ENCODE measurements around the gene RALGDS. TPM values are rescaled to one million over a fixed set of nuclear protein-coding genes. Genes with fewer than 3 reads are reported as not detected.

RALGDS gene
- total and polyA plus RNA-seq, 2 of the 13 experiments (the other 11 are each of a cell fraction or from before 2014, with no cell fraction given), result 12.9 to 25.5 TPM

DNA sequence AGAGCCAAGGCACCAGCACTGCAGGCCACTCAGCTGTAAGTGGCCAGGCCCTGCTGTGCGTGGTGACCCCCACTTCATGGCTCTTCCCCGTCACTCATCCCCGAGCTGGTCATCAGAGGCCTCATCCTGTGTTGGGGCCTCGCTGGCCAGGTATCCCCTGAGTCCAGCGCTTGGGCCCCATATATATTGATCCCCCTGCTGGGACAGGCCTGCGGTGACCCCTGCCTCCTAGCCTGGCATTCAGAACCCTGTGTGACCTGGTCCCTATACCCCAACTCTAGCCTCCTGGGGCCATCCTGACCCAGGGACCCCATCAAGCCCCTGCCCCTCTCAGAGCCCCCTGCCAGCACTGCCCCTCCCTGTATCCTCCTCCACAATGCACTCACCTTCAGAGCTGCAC is 30.0 kb upstream of the RALGDS start:
- 38% methylated on average over 3 of the region's 6 CpGs for WGBS (ENCODE audit: low lambda C conversion rate)
- in situ Hi-C loops (cut with HindIII; ENCODE audit: extremely low pct_ligation_motif_present, low pct_unique_long_range_greater_than_20kb), result no loop called here
- H3K9ac ChIP-seq (ENCODE audit: insufficient read depth, low read depth, low read length), result no peak overlapping the region

More for the DNA sequence above, 30.0 kb upstream of the RALGDS start:
- Histone ChIP-seq H4K20me1 (ENCODE audit: insufficient read depth, low read length) (peaks cover 3% of the 10 kb centered on the region; the same call in 1 of the 2 replicates), H3K9me3 (ENCODE audit: low read length) (no peaks in the 10 kb centered on the region), H3K27ac (ENCODE audit: extremely low read length, insufficient read depth, low read length) (no peak overlapping the region), H3K27me3 (ENCODE audit: control insufficient read depth in 1 of 2, insufficient read depth in 2 of 2, low read length in 2 of 2) (peaks cover 0 to 7% of the 10 kb centered on the region in 2 experiments; a peak in 1 of 5 replicates), H3K4me1 (ENCODE audit: insufficient read depth, low read length) (peaks cover 60% of the 10 kb centered on the region), H3K36me3 (replicated peaks in 1 of 2; ENCODE audit: control insufficient read depth in 1 of 2, insufficient read depth in 2 of 2, low read length in 2 of 2) (no peaks in the 10 kb centered on the region), H2AFZ (ENCODE audit: low read length) (no peak overlapping the region), H3K4me2 (ENCODE audit: low read depth, low read length) (no peak overlapping the region), H3K4me3 (replicated peaks in 1 of 3; ENCODE audit: insufficient read depth in 1 of 3, low read depth in 2 of 3, low read length in 3 of 3) (no peak overlapping the region), H3K79me2 (ENCODE audit: insufficient read depth, low read length) (peaks cover 5% of the 10 kb centered on the region)
- intact Hi-C loops (cut with micrococcal nuclease; ENCODE audit: unreplicated experiment), result no loop called here
- CTCF ChIA-PET (ENCODE audit: low intra/inter-chr PET ratio, low total read pairs), result no interaction called here
- TF ChIP-seq, protein P1, sequence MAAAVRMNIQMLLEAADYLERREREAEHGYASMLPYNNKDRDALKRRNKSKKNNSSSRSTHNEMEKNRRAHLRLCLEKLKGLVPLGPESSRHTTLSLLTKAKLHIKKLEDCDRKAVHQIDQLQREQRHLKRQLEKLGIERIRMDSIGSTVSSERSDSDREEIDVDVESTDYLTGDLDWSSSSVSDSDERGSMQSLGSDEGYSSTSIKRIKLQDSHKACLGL (CRISPR knock-in tag; IDR thresholded peaks at IDR 0.05), result no peak
- TF ChIP-seq CBFB (CRISPR knock-in tag; IDR thresholded peaks at IDR 0.05) (no peak), HOXA7 (CRISPR knock-in tag; IDR thresholded peaks at IDR 0.05) (no peak), ZBED4 (CRISPR knock-in tag; IDR thresholded peaks at IDR 0.05; ENCODE audit: borderline replicate concordance) (no peak), MTA3 (CRISPR knock-in tag; IDR thresholded peaks at IDR 0.05) (no peak), SIN3A (IDR thresholded peaks at IDR 0.05; ENCODE audit: borderline replicate concordance, low read depth, low read length) (no peak), ZNF256 (CRISPR knock-in tag; conservative IDR thresholded peaks at IDR 0.05) (no peak), PHB2 (IDR thresholded peaks at IDR 0.05; ENCODE audit: partially characterized antibody) (no peak), PHF5A (CRISPR knock-in tag; IDR thresholded peaks at IDR 0.05; ENCODE audit: low read depth, unreplicated experiment) (no peak)
- TF ChIP-seq, protein P2, sequence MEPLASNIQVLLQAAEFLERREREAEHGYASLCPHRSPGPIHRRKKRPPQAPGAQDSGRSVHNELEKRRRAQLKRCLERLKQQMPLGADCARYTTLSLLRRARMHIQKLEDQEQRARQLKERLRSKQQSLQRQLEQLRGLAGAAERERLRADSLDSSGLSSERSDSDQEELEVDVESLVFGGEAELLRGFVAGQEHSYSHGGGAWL (CRISPR knock-in tag; IDR thresholded peaks at IDR 0.05), result no peak
- TF ChIP-seq, protein P3, sequence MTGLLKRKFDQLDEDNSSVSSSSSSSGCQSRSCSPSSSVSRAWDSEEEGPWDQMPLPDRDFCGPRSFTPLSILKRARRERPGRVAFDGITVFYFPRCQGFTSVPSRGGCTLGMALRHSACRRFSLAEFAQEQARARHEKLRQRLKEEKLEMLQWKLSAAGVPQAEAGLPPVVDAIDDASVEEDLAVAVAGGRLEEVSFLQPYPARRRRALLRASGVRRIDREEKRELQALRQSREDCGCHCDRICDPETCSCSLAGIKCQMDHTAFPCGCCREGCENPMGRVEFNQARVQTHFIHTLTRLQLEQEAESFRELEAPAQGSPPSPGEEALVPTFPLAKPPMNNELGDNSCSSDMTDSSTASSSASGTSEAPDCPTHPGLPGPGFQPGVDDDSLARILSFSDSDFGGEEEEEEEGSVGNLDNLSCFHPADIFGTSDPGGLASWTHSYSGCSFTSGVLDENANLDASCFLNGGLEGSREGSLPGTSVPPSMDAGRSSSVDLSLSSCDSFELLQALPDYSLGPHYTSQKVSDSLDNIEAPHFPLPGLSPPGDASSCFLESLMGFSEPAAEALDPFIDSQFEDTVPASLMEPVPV (CRISPR knock-in tag; IDR thresholded peaks at IDR 0.05), result no peak
- ATAC-seq (no peak), FAIRE-seq (no peak), DNase-seq (ENCODE audit: low spot score) (no peak)
- no TSS peak for BruUV-seq (replicated peaks)
- POLR2A ChIA-PET, result no interaction called here
